ENCODE results near the gene C1QTNF6.

Gene C1QTNF6

GRCh38 chr22:37223965-37224551 is 36.0 kb upstream of the C1QTNF6 start:
- DNase-seq (ENCODE audit: low read depth): no peak

DNA sequence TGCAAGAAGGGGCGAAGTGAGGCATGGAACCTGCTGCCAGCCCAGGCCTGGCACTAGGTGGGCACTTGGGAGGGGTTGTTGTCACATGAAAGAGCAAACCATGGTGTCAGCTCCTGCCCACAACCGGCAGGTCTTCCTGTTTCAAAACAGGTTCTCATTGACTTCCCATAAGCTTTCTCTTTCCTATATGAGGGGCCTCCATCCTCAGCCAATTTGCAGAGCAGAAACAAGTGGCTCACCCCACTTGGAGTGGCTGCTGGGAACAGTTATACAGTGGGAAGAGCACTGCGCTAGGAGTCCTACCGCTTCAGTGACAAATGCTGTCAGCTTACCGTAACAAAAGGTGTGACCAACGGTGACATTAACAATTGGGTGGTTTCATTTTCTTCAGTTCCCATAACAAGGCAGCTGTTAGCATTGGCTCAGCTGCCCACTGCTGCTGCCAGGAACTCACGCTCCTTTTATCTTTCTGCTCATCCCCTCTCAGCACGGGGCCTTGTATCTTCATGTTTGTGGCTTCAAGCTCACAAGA is 34.5 kb upstream of the C1QTNF6 start:
- DNase-seq (ENCODE audit: low read depth): no peak

DNA sequence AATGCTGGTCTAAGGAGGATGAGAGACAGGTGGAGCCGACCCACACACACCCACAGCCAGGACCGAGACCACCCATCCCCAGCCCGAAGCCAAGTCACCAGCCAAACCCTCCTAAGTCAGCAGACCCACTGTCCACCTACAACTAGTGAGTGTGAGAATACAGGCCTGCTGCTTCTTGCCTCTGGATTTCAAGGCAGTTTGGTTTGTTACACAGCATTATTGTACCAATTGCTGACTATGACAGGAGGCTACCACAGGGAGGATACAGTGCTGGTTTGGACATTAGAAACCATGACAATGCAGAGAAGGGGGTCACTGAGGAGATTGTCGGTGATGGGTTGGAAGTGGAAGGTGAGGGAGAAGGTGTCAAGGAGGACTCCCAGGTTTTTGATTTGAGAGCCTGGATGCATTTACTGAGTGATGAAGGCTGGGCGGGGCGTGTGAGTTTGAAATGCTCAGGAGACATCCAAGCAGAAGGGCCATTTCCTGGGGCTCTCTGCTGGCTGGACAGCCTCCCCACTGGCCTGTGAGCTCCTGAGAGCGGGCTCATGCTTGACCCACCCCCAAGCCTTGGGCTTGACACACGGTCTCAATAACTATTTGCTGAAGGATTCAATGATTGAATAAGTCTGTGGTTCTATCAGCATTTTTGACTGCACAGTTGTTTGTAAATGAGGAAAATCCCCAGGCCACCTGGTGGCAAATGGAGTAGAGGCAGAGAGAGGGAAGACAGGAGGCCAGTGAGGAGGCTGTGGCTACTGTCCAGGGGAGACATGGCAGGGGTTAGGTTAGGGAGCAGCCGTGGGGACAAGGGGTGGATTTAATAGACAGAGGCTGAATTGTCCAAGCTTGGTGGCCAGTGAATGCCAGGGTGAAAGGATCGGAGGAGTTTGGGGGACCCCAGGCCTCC is 33.6 kb upstream of the C1QTNF6 start:
- no peak for DNase-seq (ENCODE audit: low read depth)

- no peak for DNase-seq (ENCODE audit: low read depth)
Observed at GRCh38 chr22:37220543-37220981, 32.5 kb upstream of the C1QTNF6 start.

GRCh38 chr22:37219533-37219932 is 31.5 kb upstream of the C1QTNF6 start:
- DNase-seq (ENCODE audit: low read depth): no peak

DNA sequence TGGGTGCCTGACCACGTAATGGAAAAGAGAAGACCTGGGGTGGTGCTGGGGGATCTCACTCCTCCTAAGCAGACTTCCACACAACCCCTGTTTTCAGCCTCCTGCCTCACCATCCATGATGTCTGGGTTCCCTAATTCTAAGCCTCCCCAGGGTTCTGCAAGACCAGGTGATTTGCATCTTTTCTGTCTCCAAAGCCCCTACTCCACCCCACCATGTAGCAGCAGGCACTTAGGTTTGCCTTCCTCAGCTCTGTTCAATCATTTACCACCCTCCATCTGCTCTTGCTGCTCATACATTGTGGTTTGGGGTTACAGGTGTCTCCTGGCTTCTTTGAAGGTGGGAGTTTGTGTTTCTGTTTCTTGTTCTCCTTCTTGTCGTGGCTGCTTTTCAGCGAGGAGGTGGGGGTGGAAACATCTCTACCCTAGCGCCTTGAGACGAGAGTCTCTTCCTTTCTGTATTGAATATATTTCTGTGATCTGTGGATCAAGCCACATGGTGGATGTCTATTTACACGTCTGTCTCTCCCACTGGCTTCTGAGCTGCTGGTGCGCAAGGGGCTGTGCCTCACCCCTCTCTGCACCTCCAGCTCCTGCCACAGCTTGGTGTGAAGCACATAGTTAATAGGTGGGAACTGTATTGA is 30.8 kb upstream of the C1QTNF6 start:
- no peak for DNase-seq (ENCODE audit: low read depth)

DNA sequence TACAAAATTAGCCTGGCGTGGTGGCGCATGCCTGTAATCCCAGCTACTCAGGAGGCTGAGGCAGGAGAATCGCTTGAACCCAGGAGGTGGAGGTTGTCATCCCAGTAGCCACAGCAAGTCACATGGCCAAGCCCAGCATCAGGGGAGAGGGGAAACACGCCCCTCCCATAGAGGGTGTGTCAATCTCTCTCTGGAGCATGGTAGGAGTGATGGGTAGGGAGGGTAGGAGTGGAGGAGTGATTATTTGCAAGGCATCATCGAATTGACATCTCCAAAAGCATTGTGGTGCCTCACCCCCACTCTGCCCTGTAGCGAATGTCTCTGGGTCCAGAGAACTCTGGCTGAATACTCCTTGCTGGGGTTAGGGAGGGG is 30.3 kb upstream of the C1QTNF6 start:
- DNase-seq (ENCODE audit: low read depth): no peak

GRCh38 chr22:37215890-37216289 is 27.8 kb upstream of the C1QTNF6 start:
- DNase-seq (ENCODE audit: low read depth): no peak

DNA sequence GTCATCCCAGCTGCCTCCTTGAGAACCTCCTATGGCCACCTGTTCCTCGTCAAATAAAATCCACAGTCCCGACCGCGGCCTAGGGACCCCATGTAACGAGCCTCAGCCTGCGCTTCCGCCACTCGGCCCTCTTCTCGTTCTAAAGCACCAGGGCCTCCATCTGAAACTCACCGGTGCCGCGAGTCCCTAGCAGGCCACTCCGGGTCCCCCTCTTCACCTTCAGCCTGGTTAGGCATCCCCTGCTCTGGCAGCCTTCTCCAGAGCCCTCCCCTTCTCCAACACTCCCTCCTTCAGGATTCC is 26.6 kb upstream of the C1QTNF6 start:
- no peak for DNase-seq (ENCODE audit: low read depth)

GRCh38 chr22:37213941-37214730 is 26.1 kb upstream of the C1QTNF6 start:
- DNase-seq (ENCODE audit: low read depth): no peak

DNA sequence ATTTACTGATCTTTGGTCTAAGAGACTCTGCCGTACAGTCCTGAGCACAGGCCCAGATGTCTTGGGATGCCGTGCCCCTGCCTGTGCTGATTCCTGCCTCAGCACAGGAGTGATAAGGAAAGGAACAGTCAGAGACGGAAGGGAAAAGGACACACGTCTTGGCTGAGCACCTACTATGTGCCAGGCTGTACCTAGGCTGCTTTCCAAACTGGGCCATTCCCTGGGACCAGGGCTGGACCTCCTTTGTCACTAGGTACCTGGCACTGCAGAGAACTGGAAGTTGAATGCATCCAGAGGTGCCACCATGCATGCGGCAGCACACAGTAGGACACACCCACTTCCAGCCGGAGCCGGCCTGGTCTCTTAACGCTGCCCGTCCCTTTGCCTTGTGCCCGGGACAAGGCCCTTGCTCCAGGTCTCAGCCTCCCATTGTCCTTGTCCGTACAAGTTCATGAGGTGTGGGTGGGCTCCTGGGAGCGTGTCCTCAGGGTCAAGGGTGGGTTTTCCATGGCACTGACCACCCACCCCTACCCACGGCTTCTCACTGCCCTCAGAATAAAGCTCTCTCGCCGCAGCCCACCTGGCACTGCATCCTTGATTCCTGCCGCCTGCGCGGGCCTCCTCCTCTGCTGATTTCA is 25.3 kb upstream of the C1QTNF6 start:
- DNase-seq (ENCODE audit: low read depth): no peak

GRCh38 chr22:37212174-37212906 is 24.3 kb upstream of the C1QTNF6 start, which contains the start of gene SSTR3:
SSTR3 (minus strand) TSS chr22:37212477; CDS start chr22:37207803, 4,674 bp downstream.
- DNase-seq (ENCODE audit: low read depth): no peak

DNA sequence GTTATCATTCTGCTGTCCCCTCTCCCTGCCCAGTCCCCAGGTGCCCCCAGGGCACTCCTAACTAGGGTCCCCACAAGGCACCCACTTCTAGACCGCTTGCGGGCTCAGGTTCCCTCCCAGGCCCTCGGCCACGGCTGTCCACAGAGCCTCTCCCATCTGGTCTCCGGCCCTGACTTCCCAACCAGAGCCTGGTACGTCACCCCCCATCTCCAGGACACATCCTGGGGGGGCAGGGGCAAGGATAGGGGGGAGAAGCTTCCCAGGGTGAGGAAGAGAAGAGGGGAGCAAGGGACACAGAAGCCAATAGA is 23.8 kb upstream of the C1QTNF6 start:
- DNase-seq (ENCODE audit: low read depth): no peak

DNA sequence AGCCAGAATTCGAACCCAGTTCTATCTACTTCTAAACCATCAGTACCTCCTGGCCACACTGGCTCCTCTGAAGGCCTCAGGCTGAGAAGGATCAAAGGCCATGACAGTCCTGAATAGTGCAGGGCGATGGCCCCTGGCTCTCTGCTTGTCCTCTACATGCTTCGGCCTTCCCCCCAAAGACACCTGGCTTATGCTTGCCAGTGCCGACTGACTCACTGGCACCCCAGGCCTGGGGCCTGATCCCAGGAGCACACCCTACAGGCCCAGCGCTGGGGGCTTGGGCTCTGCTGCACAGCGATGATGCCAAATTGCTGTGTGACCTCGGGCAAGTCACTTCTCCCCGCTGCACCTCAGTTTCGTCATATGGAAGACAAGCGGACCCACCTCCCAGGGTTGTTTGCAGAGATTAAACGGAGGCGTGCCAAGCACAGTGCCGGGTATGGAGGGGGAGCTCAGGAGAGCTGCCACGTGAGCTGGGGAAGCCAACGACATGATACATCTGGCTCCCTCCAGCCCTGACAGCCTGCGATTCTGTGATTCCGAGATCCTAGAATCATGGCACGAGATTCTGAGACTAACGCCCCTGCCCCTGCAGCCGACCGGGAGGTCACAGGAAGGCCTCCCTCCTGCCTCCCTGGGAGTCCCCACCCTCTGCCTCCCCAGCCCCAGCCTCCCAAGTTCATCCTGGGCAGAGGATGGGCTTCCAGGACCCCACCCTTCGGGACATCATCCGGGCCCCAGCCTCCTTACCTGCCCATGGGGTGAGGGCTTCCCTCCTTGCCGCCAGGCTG is 23.2 kb upstream of the C1QTNF6 start:
- no peak for DNase-seq (ENCODE audit: low read depth)

- no peak for DNase-seq (ENCODE audit: low read depth)
Observed at GRCh38 chr22:37210041-37210803, 22.2 kb upstream of the C1QTNF6 start.

GRCh38 chr22:37209140-37209845 is 21.2 kb upstream of the C1QTNF6 start:
- DNase-seq (ENCODE audit: low read depth): no peak

DNA sequence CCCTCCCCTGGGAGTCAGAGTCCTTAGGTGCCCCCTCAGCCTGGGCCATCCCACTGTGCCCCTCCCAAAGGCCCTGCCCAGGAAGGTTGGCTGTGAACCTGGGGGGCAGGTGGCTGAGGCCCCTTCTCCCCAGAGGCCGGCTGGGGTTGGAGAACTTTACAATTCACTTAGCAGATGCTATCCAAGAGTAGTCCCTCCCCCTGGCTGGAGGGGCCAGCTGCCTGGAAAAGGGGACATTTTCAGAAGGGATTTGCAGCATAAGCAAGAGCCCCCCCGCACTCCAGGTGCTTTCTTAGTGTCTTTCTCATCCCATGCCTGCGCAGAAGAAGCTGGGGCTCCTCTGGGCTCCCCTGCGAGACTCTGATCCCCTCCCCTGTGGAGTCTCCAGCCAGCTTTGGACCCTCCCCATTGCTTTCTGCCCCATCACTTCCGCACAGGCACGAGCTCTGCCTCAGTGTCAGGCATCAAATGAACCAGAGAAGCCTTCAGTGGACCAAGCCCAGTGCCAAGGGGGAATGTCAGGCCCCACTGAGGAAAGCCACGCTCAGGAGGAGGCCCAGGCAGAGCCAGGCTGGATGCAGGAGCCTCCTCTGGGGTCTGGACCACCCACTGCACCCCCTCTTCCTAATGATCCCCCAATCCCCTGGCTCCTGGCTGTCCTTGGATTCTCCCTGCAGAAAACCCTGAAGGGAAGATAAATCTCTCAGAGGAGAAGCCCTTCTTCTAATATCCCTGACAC is 20.5 kb upstream of the C1QTNF6 start:
- no peak for DNase-seq (ENCODE audit: low read depth)

DNA sequence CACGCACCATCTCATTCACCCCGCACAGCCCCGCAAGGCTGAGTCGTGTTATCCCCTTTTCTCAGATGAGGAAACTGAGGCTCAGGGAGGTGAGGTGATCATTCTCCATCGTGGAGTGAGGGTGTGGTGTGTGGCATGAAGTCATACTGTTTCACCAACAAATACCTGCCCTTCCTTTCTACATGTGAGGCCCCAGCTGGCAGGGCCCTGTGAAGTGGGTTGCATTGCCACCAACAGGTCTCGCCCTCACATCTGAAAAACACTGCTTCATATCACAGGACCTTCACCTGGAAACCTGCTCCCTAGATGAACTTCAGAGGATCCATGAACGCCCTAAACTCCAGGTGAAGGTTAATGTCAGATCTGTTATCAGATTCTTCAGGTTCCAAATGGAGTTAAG is 19.9 kb upstream of the C1QTNF6 start:
- no peak for DNase-seq (ENCODE audit: low read depth)
